GM19099 (cell line): ENCODE results near the gene ABLIM1.

Source experiments
- POLR2A ChIP-seq: IDR thresholded peaks from 3 replicates; pipeline ENCODE4 v1.6.1; 2011; ENCODE audit warnings: low read depth; ENCODE audit not compliant: insufficient read length; ENCODE audit errors: extremely low read depth

The ABLIM1 gene

GRCh38 chr10:114400091-114400490 is 258.0 kb downstream of the ABLIM1 start:
- no peak for TF ChIP-seq POLR2A

GRCh38 chr10:114399576-114399975 is 258.5 kb downstream of the ABLIM1 start:
- no peak for TF ChIP-seq POLR2A

GRCh38 chr10:114398587-114399331 is 259.3 kb downstream of the ABLIM1 start:
- TF ChIP-seq POLR2A, result no peak

- TF ChIP-seq POLR2A, result no peak
These were observed 260.4 kb downstream of the ABLIM1 start for GRCh38 chr10:114397651-114398145.

GRCh38 chr10:114396464-114396863 is 261.6 kb downstream of the ABLIM1 start:
- TF ChIP-seq POLR2A, result no peak

- no peak for TF ChIP-seq POLR2A
These were observed 262.6 kb downstream of the ABLIM1 start for GRCh38 chr10:114395366-114396022.

- TF ChIP-seq POLR2A, result no peak
These were observed 263.5 kb downstream of the ABLIM1 start for GRCh38 chr10:114394531-114394930.

GRCh38 chr10:114393886-114394285 is 264.2 kb downstream of the ABLIM1 start:
- TF ChIP-seq POLR2A, result no peak

- no peak for TF ChIP-seq POLR2A
These were observed 264.6 kb downstream of the ABLIM1 start for GRCh38 chr10:114393482-114393881.

- TF ChIP-seq POLR2A, result no peak
These were observed 265.8 kb downstream of the ABLIM1 start for GRCh38 chr10:114392112-114392835.

GRCh38 chr10:114391599-114391998 is 266.5 kb downstream of the ABLIM1 start:
- no peak for TF ChIP-seq POLR2A

- no peak for TF ChIP-seq POLR2A
These were observed 268.6 kb downstream of the ABLIM1 start for GRCh38 chr10:114389426-114389825.

- TF ChIP-seq POLR2A, result no peak
These were observed 269.8 kb downstream of the ABLIM1 start for GRCh38 chr10:114388275-114388674.

GRCh38 chr10:114387784-114388183 is 270.3 kb downstream of the ABLIM1 start:
- no peak for TF ChIP-seq POLR2A

GRCh38 chr10:114386452-114386851 is 271.6 kb downstream of the ABLIM1 start:
- TF ChIP-seq POLR2A, result no peak
